ENCODE data around the gene PARP4.
"Not testable (repeated sequence)": the region's sequence is repeated elsewhere in the genome, so short reads cannot be mapped to it uniquely, and the experiment has no call there.

The PARP4 gene

DNA sequence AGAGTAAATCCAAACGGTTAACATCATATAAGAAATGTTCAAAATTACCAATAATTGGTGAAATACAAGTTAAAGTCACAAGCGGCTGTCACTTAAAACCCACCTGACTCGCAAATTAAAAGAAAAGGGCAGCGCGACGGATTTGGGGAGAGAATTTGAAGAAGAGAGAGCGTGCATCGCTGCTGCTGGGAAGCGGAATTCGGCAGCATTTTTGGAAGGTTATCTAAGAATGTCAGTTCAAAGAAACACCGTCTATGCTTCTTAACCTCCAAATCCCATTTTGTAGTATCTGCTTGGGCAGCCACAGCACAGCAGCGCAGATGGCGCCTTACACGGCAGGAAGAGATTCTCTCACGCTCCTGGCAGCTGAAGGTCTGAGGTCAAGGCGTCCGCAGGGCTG is 128.5 kb downstream of the PARP4 start:
- not testable (repeated sequence) for H3K79me2 ChIP-seq (ENCODE audit: insufficient read depth, low read length); H3K36me3 ChIP-seq (ENCODE audit: insufficient read depth, low read length); H3K9ac ChIP-seq (ENCODE audit: low read depth, low read length, poor library complexity, severe bottlenecking); H3K9me3 ChIP-seq (ENCODE audit: insufficient read depth, low read depth, low read length); H3K27me3 ChIP-seq (ENCODE audit: insufficient read depth, low read length, poor library complexity, severe bottlenecking); H4K20me1 ChIP-seq (ENCODE audit: insufficient read depth, low read length, poor library complexity, severe bottlenecking); H3K4me3 ChIP-seq (ENCODE audit: low read length, poor library complexity, severe bottlenecking); H3K4me2 ChIP-seq (ENCODE audit: low read depth, low read length, poor library complexity, severe bottlenecking); H3K4me1 ChIP-seq (ENCODE audit: insufficient read depth, low read length, poor library complexity, severe bottlenecking); H3F3A ChIP-seq (ENCODE audit: low read depth); H3K9me2 ChIP-seq (replicated peaks; ENCODE audit: low read depth, low read length); H2AFZ ChIP-seq (ENCODE audit: low read length)

DNA sequence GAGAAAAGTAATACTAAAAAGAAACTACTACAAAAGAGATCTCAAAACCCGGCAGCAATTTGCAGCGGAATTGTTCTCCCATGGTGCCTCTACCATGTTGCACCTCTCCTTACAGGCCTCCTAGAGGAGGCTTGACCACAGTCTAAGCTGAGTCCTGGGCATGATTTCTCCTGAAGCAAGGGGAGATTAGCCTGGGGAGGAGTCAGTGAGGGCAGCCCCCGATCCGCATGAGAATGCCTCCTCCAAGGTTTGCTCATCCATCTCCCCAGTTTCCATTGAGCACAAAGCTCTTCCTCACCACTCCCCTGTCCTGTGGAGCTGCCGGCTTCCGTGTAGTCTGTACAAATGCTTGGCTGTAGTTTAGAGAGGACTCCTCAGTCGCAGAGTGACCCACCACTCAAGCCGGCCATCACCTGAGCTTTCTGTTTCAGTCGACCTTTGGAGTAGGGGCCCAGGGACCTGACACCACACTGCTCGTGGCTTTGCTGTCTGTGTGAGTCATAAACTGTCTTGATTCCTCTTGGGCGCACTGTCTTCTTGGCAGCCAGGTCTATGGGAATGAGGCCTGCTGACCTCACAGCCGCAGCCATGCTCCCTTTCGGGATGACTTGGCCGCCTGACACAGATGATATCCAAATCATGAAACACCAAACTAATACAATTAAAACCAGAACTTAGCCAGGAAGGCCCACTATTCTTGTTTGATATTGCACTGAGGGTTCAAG is 130.9 kb downstream of the PARP4 start:
- no peak overlapping the region for H3K9ac ChIP-seq (ENCODE audit: low read depth, low read length, poor library complexity, severe bottlenecking)
- TF ChIP-seq EZH2phosphoT487 (IDR thresholded peaks at IDR 0.05; ENCODE audit: borderline replicate concordance) = no peak
- TF ChIP-seq, protein P1, sequence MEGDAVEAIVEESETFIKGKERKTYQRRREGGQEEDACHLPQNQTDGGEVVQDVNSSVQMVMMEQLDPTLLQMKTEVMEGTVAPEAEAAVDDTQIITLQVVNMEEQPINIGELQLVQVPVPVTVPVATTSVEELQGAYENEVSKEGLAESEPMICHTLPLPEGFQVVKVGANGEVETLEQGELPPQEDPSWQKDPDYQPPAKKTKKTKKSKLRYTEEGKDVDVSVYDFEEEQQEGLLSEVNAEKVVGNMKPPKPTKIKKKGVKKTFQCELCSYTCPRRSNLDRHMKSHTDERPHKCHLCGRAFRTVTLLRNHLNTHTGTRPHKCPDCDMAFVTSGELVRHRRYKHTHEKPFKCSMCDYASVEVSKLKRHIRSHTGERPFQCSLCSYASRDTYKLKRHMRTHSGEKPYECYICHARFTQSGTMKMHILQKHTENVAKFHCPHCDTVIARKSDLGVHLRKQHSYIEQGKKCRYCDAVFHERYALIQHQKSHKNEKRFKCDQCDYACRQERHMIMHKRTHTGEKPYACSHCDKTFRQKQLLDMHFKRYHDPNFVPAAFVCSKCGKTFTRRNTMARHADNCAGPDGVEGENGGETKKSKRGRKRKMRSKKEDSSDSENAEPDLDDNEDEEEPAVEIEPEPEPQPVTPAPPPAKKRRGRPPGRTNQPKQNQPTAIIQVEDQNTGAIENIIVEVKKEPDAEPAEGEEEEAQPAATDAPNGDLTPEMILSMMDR (conservative IDR thresholded peaks at IDR 0.05; ENCODE audit: low read length) = no peak
- no peaks in the 10 kb centered on the region for H3K36me3 ChIP-seq (ENCODE audit: insufficient read depth, low read length)
- H3K79me2 ChIP-seq (ENCODE audit: insufficient read depth, low read length) = no peaks in the 10 kb centered on the region
- no peaks in the 10 kb centered on the region for H3K9me2 ChIP-seq (replicated peaks; ENCODE audit: low read depth, low read length)
- no peaks in the 10 kb centered on the region for H4K20me1 ChIP-seq (ENCODE audit: insufficient read depth, low read length, poor library complexity, severe bottlenecking)
- H3K4me3 ChIP-seq (ENCODE audit: low read length, poor library complexity, severe bottlenecking) = no peak overlapping the region
- H3K4me1 ChIP-seq (ENCODE audit: insufficient read depth, low read length, poor library complexity, severe bottlenecking) = peaks cover 7% of the 10 kb centered on the region
- H3K9me3 ChIP-seq (ENCODE audit: insufficient read depth, low read depth, low read length) = no peaks in the 10 kb centered on the region
- H3F3A ChIP-seq (ENCODE audit: low read depth) = no peaks in the 10 kb centered on the region
- H3K4me2 ChIP-seq (ENCODE audit: low read depth, low read length, poor library complexity, severe bottlenecking) = no peak overlapping the region
- no peaks in the 10 kb centered on the region for H3K27me3 ChIP-seq (ENCODE audit: insufficient read depth, low read length, poor library complexity, severe bottlenecking)
- H2AFZ ChIP-seq (ENCODE audit: low read length) = no peak overlapping the region

DNA sequence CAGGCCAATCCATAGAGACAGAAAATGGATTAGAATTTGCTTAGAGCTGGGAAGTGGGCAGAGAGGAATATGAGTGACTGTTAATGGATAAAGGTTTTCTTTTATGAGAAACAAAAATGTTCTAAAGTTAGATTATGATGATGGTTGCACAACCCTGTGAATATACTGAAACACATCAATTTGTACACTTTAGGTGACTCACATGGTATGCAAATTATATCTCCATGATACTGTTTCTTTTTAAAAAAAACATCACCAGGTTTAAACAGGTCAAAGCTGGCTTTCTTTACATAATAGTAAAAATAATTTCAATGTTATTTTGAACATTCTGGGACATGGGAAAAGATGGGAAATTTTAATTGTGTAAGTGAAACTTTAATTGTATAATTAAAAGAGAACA is 131.7 kb downstream of the PARP4 start:
- H3F3A ChIP-seq (ENCODE audit: low read depth); H3K27me3 ChIP-seq (ENCODE audit: insufficient read depth, low read length, poor library complexity, severe bottlenecking); H3K4me3 ChIP-seq (ENCODE audit: low read length, poor library complexity, severe bottlenecking); H3K9me3 ChIP-seq (ENCODE audit: insufficient read depth, low read depth, low read length); H3K9me2 ChIP-seq (replicated peaks; ENCODE audit: low read depth, low read length); H3K4me2 ChIP-seq (ENCODE audit: low read depth, low read length, poor library complexity, severe bottlenecking); H3K79me2 ChIP-seq (ENCODE audit: insufficient read depth, low read length); H3K9ac ChIP-seq (ENCODE audit: low read depth, low read length, poor library complexity, severe bottlenecking); H3K4me1 ChIP-seq (ENCODE audit: insufficient read depth, low read length, poor library complexity, severe bottlenecking); H3K36me3 ChIP-seq (ENCODE audit: insufficient read depth, low read length); H2AFZ ChIP-seq (ENCODE audit: low read length); H4K20me1 ChIP-seq (ENCODE audit: insufficient read depth, low read length, poor library complexity, severe bottlenecking): not testable (repeated sequence)

GRCh38 chr13:24380227-24380626 is 132.4 kb downstream of the PARP4 start:
- not testable (repeated sequence) for H2AFZ ChIP-seq (ENCODE audit: low read length); H3F3A ChIP-seq (ENCODE audit: low read depth); H3K9ac ChIP-seq (ENCODE audit: low read depth, low read length, poor library complexity, severe bottlenecking); H3K9me2 ChIP-seq (replicated peaks; ENCODE audit: low read depth, low read length); H3K9me3 ChIP-seq (ENCODE audit: insufficient read depth, low read depth, low read length); H3K4me3 ChIP-seq (ENCODE audit: low read length, poor library complexity, severe bottlenecking); H4K20me1 ChIP-seq (ENCODE audit: insufficient read depth, low read length, poor library complexity, severe bottlenecking); H3K79me2 ChIP-seq (ENCODE audit: insufficient read depth, low read length); H3K36me3 ChIP-seq (ENCODE audit: insufficient read depth, low read length); H3K4me1 ChIP-seq (ENCODE audit: insufficient read depth, low read length, poor library complexity, severe bottlenecking); H3K4me2 ChIP-seq (ENCODE audit: low read depth, low read length, poor library complexity, severe bottlenecking); H3K27me3 ChIP-seq (ENCODE audit: insufficient read depth, low read length, poor library complexity, severe bottlenecking)

Measured in Loucy (cell line).